Mesendoderm (in vitro differentiated cells): ENCODE data around the gene KRTAP1-5.
"Not testable (repeated sequence)": the region's sequence is repeated elsewhere in the genome, so short reads cannot be mapped to it uniquely, and the experiment has no call there.

Source experiments
- DNase-seq: peaks from one replicate; pipeline ENCODE4 v3.0.0; 2013
- H2AK5ac ChIP-seq: 2 replicates; pipeline ENCODE4 v1.6.1; 2013; ENCODE audit warnings: low read length, inconsistent platforms
- H2BK120ac ChIP-seq: 2 replicates; pipeline ENCODE4 v1.6.1; 2013; ENCODE audit warnings: low read depth, mild to moderate bottlenecking, low read length, moderate library complexity, mixed read lengths
- H2BK15ac ChIP-seq: replicated peaks from 2 replicates; pipeline ENCODE4 v1.6.1; 2013; ENCODE audit warnings: low read depth, mild to moderate bottlenecking, moderate library complexity
- H2BK5ac ChIP-seq: 2 replicates; pipeline ENCODE4 v1.6.1; 2013; ENCODE audit warnings: low read length, inconsistent platforms
- H3K18ac ChIP-seq: 2 replicates; pipeline ENCODE4 v1.6.1; 2013; ENCODE audit warnings: mild to moderate bottlenecking, low read length, mixed read lengths
- H3K23ac ChIP-seq: one replicate; pipeline ENCODE4 v1.6.1; 2013; ENCODE audit warnings: low read length
- H3K27ac ChIP-seq: 2 replicates; pipeline ENCODE4 v1.5.1; 2013; ENCODE audit warnings: low read depth, mild to moderate bottlenecking, inconsistent platforms, low read length, moderate library complexity
- H3K27me3 ChIP-seq: 2 replicates; pipeline ENCODE4 v1.6.1; 2013; ENCODE audit warnings: low read length, control low read depth, mild to moderate bottlenecking, inconsistent platforms; ENCODE audit not compliant: insufficient read depth, poor library complexity
- H3K36me3 ChIP-seq: 2 replicates; pipeline ENCODE4 v1.6.1; 2013; ENCODE audit warnings: low read length, inconsistent platforms; ENCODE audit not compliant: control insufficient read depth, insufficient read depth
- H3K4ac ChIP-seq: one replicate; pipeline ENCODE4 v1.6.1; 2013; ENCODE audit warnings: low read depth, mild to moderate bottlenecking, low read length, moderate library complexity
- H3K4me1 ChIP-seq: 2 replicates; pipeline ENCODE4 v1.6.1; 2013; ENCODE audit warnings: low read depth, low read length, inconsistent platforms; ENCODE audit not compliant: control insufficient read depth
- H3K4me2 ChIP-seq: 2 replicates; pipeline ENCODE4 v1.6.1; 2013; ENCODE audit warnings: low read length
- H3K4me3 ChIP-seq: 2 replicates; pipeline ENCODE4 v1.5.1; 2013; ENCODE audit warnings: mild to moderate bottlenecking, low read length
- H3K56ac ChIP-seq: one replicate; pipeline ENCODE4 v1.6.1; 2013; ENCODE audit warnings: low read length
- H3K79me1 ChIP-seq: 2 replicates; pipeline ENCODE4 v1.6.1; 2013; ENCODE audit warnings: low read length, inconsistent platforms
- H3K79me2 ChIP-seq: 2 replicates; pipeline ENCODE4 v1.6.1; 2013; ENCODE audit warnings: mild to moderate bottlenecking, low read length; ENCODE audit not compliant: control insufficient read depth, insufficient read depth
- H3K9ac ChIP-seq: 2 replicates; pipeline ENCODE4 v1.6.1; 2013; ENCODE audit warnings: low read length, inconsistent platforms
- H4K5ac ChIP-seq: one replicate; pipeline ENCODE4 v1.6.1; 2013; ENCODE audit warnings: low read length
- H4K8ac ChIP-seq: one replicate; pipeline ENCODE4 v1.6.1; 2013; ENCODE audit warnings: low read depth, mild to moderate bottlenecking, control low read depth, low read length, moderate library complexity
- WGBS: extraction: QIAGEN DNeasy Blood & Tissue Kit; methylation state at CpG from one replicate; pipeline ENCODE4 v1.1.7; 2013; ENCODE audit warnings: low lambda C conversion rate, missing lambda C conversion rate; ENCODE audit not compliant: insufficient coverage; ENCODE audit errors: extremely low coverage; 5-methylcytosine and 5-hydroxymethylcytosine counted together

The KRTAP1-5 gene

DNA sequence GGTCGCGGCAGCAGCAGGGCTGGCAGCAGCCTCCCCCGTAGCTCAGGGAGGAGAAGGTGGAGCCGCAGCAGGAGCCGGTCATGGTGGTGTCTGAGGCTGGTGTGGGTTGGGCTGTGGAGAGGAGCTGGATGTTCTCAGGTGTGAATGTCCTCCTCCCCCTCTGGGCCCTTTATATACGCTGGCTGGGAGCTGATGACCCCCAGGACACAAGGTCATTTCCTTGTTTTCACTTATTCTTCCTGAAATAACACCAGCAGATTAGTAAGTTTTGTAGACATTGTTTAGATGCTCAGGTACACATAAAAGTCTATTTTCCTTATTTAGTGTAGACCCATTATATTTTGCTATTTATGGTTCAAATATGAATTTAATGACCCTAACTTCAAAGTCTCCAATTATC lies 28.1 kb upstream of the KRTAP1-5 start, which contains the start of gene KRTAP2-2:
Gene KRTAP2-2 (minus strand): TSS at position 101 of the 400 bp plus-strand sequence. CDS start 19 bp downstream, at position 82.
- H4K8ac ChIP-seq, H3K27me3 ChIP-seq, H3K4me3 ChIP-seq, H3K27ac ChIP-seq, H4K5ac ChIP-seq, H3K18ac ChIP-seq, H3K9ac ChIP-seq, H2BK5ac ChIP-seq, DNase-seq, H2BK15ac ChIP-seq, H3K23ac ChIP-seq, H3K79me2 ChIP-seq, H2BK120ac ChIP-seq, H3K36me3 ChIP-seq, H3K79me1 ChIP-seq, H3K4me2 ChIP-seq, H2AK5ac ChIP-seq, H3K56ac ChIP-seq, H3K4me1 ChIP-seq: not testable (repeated sequence)
- peak within 1 kb of the TSS; percentile 55 for H3K4ac ChIP-seq
- no CpG with 5 or more reads among the region's 6 CpGs for WGBS

DNA sequence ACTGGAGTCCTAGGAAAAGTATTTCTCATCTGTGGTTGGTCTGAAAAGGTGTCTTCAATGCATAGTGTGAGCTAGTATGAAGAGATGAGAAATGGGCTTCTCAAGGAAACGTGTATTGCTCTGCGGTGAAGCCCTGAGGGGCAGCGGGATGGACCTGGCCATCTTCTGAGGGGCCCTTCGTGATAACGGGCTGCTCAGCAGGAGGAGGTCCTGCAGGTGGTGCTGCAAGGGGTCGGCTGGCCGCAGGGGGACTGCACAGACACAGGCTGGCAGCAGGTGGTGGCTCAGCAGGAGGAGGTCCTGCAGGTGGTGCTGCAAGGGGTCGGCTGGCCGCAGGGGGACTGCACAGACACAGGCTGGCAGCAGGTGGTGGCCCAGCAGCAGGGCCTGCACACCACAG lies 27.5 kb upstream of the KRTAP1-5 start:
- not testable (repeated sequence) for H3K4me1 ChIP-seq, H2AK5ac ChIP-seq, H3K36me3 ChIP-seq, H3K4ac ChIP-seq, H4K5ac ChIP-seq, H3K79me1 ChIP-seq, DNase-seq, H3K27me3 ChIP-seq, H2BK5ac ChIP-seq, H3K4me3 ChIP-seq, H3K18ac ChIP-seq, H3K23ac ChIP-seq, H3K79me2 ChIP-seq, H3K27ac ChIP-seq, H2BK15ac ChIP-seq, H3K4me2 ChIP-seq, H4K8ac ChIP-seq, H3K9ac ChIP-seq, H2BK120ac ChIP-seq, H3K56ac ChIP-seq
- WGBS, result no CpG with 5 or more reads among the region's 9 CpGs

DNA sequence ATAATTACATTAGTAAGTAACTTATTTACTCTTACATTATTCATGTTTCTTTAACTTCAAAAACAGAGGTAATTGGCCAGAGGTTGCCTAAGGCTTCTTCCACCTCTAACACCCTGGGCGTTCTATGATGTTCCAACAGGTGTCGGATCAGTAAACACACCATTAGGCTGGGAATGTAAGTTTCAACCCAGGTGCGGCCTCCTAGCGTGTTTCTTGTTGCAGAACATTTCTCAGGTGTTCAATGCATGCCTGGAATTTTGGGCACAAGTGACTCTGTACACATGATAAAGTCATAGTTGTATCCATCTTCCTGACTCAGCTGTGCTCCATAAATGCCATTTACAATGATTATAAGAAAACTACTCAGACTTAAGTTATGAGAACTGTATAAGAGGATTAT lies 27.0 kb upstream of the KRTAP1-5 start:
- Histone ChIP-seq H4K8ac (no peak overlapping the region), H3K4me3 (no peak overlapping the region), H3K4me1 (peaks cover 1% of the 10 kb centered on the region), H3K23ac (no peak overlapping the region), H3K36me3 (no peaks in the 10 kb centered on the region), H2BK5ac (no peak overlapping the region), H4K5ac (no peak overlapping the region), H3K18ac (peak overlapping the region; percentile 51), H3K79me1 (no peaks in the 10 kb centered on the region), H3K4me2 (no peak overlapping the region), H3K9ac (no peak overlapping the region), H2BK120ac (no peak overlapping the region), H2AK5ac (no peak overlapping the region), H3K56ac (no peak overlapping the region), H2BK15ac (no peak overlapping the region), H3K79me2 (no peaks in the 10 kb centered on the region), H3K27ac (no peak overlapping the region), H3K27me3 (no peaks in the 10 kb centered on the region), H3K4ac (no peak overlapping the region)
- no peak for DNase-seq
- no CpG with 5 or more reads among the region's 4 CpGs for WGBS

DNA sequence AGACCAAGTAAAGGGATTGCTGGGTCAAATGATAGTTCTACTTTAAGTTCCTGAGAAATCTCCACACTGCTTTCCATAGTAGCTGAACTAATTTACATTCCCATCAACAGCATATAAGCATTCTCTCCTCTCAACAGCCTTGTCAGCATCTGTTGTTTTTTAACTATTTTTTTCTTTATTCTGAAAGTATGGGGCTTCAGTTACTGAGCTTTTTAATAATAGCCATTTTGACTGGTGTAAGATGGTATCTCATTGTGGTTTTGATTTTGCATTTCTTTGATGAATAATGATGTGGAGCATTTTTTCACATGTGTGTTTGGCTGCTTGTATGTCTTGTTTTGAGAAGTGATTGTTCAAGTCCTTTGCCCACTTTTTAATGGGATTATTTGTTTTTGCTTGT lies 25.6 kb upstream of the KRTAP1-5 start:
- Histone ChIP-seq H3K18ac (no peak overlapping the region), H2BK15ac (no peak overlapping the region), H3K23ac (no peak overlapping the region), H3K27ac (no peak overlapping the region), H3K79me2 (no peaks in the 10 kb centered on the region), H3K36me3 (no peaks in the 10 kb centered on the region), H3K79me1 (no peaks in the 10 kb centered on the region), H3K4me3 (no peak overlapping the region), H3K56ac (no peak overlapping the region), H3K4me1 (peaks cover 1% of the 10 kb centered on the region), H2BK5ac (no peak overlapping the region), H2BK120ac (no peak overlapping the region), H3K9ac (no peak overlapping the region), H2AK5ac (no peak overlapping the region), H3K4me2 (no peak overlapping the region), H3K4ac (no peak overlapping the region), H4K8ac (no peak overlapping the region), H4K5ac (no peak overlapping the region), H3K27me3 (no peaks in the 10 kb centered on the region)
- DNase-seq, result no peak

- Histone ChIP-seq H3K27ac (no peak overlapping the region), H3K4me3 (no peak overlapping the region), H3K56ac (no peak overlapping the region), H4K5ac (no peak overlapping the region), H3K23ac (no peak overlapping the region), H3K4ac (no peak overlapping the region), H3K18ac (peak overlapping the region; percentile 60), H3K4me1 (peaks cover 1% of the 10 kb centered on the region), H3K27me3 (no peaks in the 10 kb centered on the region), H2BK5ac (peak overlapping the region; percentile 63), H3K4me2 (no peak overlapping the region), H2AK5ac (no peak overlapping the region), H4K8ac (no peak overlapping the region), H3K9ac (no peak overlapping the region), H3K36me3 (no peaks in the 10 kb centered on the region), H2BK120ac (no peak overlapping the region), H2BK15ac (no peak overlapping the region), H3K79me2 (no peaks in the 10 kb centered on the region), H3K79me1 (no peaks in the 10 kb centered on the region)
- no CpG with 5 or more reads among the region's 2 CpGs for WGBS
- DNase-seq, result no peak
Measured at GRCh38 chr17:41049110-41049509, 22.1 kb upstream of the KRTAP1-5 start.

GRCh38 chr17:41048441-41048840 lies 21.4 kb upstream of the KRTAP1-5 start:
- no peak overlapping the region for H3K27ac ChIP-seq
- no peaks in the 10 kb centered on the region for H3K27me3 ChIP-seq
- H2AK5ac ChIP-seq, result no peak overlapping the region

More at GRCh38 chr17:41048441-41048840, 21.4 kb upstream of the KRTAP1-5 start:
- WGBS, result no CpG with 5 or more reads among the region's 7 CpGs
- H3K79me1 ChIP-seq, result no peaks in the 10 kb centered on the region
- no peak overlapping the region for H2BK120ac ChIP-seq
- peak overlapping the region; percentile 49 for H3K56ac ChIP-seq
- no peak overlapping the region for H2BK5ac ChIP-seq
- H3K9ac ChIP-seq, result no peak overlapping the region
- peak overlapping the region; percentile 11 for H3K18ac ChIP-seq
- H3K79me2 ChIP-seq, result no peaks in the 10 kb centered on the region
- H3K4me1 ChIP-seq, result peaks cover 1% of the 10 kb centered on the region
- H3K4ac ChIP-seq, result no peak overlapping the region
- peak; percentile 37 for DNase-seq
- H3K23ac ChIP-seq, result no peak overlapping the region
- H2BK15ac ChIP-seq, result no peak overlapping the region
- H4K8ac ChIP-seq, result no peak overlapping the region
- no peak overlapping the region for H3K4me3 ChIP-seq
- no peak overlapping the region for H4K5ac ChIP-seq
- no peak overlapping the region for H3K4me2 ChIP-seq
- no peaks in the 10 kb centered on the region for H3K36me3 ChIP-seq
